Measurements from ENCODE around the gene GNB1L. TPM values are rescaled to one million over a fixed set of nuclear protein-coding genes. Genes with fewer than 3 reads are reported as not detected.

The GNB1L gene
- total RNA-seq, 1 donor from 2014 or later, result 7.8 TPM

GRCh38 chr22:19776433-19777031 lies 78.1 kb downstream of the GNB1L start:
- H3K9me3 ChIP-seq, result no peaks in the 10 kb centered on the region
- intact Hi-C loops (cut with DNase I), result no loop called here
- H3K4me3 ChIP-seq, result no peak overlapping the region
- H3K36me3 ChIP-seq, result no peaks in the 10 kb centered on the region
- no peak for DNase-seq
- no peak for TF ChIP-seq CTCF (IDR thresholded peaks at IDR 0.05)
- peak; percentile 49 for ATAC-seq
- peaks cover 19% of the 10 kb centered on the region for H3K27me3 ChIP-seq
- peaks cover 4% of the 10 kb centered on the region for H3K4me1 ChIP-seq
- H3K27ac ChIP-seq, result no peak overlapping the region

GRCh38 chr22:19775496-19776325 lies 79.0 kb downstream of the GNB1L start:
- Histone ChIP-seq H3K4me1 (peaks cover 4% of the 10 kb centered on the region), H3K36me3 (no peaks in the 10 kb centered on the region), H3K9me3 (no peaks in the 10 kb centered on the region), H3K27me3 (peaks cover 24% of the 10 kb centered on the region), H3K27ac (no peak overlapping the region), H3K4me3 (no peak overlapping the region)
- DNase-seq (no peak), ATAC-seq (no peak)
- TF ChIP-seq CTCF (IDR thresholded peaks at IDR 0.05), result no peak
- intact Hi-C loops (cut with DNase I), result no loop called here

GRCh38 chr22:19774628-19775027 lies 80.0 kb downstream of the GNB1L start:
- H3K27me3 ChIP-seq, result peaks cover 35% of the 10 kb centered on the region
- H3K27ac ChIP-seq, result no peak overlapping the region
- H3K4me1 ChIP-seq, result peaks cover 4% of the 10 kb centered on the region
- no peak for ATAC-seq
- DNase-seq, result no peak
- no peaks in the 10 kb centered on the region for H3K9me3 ChIP-seq
- no peak for TF ChIP-seq CTCF (IDR thresholded peaks at IDR 0.05)
- H3K36me3 ChIP-seq, result no peaks in the 10 kb centered on the region
- no peak overlapping the region for H3K4me3 ChIP-seq
- intact Hi-C loops (cut with DNase I), result no loop called here

GRCh38 chr22:19773470-19774040 lies 81.1 kb downstream of the GNB1L start:
- TF ChIP-seq CTCF (IDR thresholded peaks at IDR 0.05), result no peak
- Histone ChIP-seq H3K9me3 (no peaks in the 10 kb centered on the region), H3K36me3 (no peaks in the 10 kb centered on the region), H3K27ac (no peak overlapping the region), H3K27me3 (peaks cover 46% of the 10 kb centered on the region), H3K4me3 (no peak overlapping the region), H3K4me1 (peaks cover 4% of the 10 kb centered on the region)
- intact Hi-C loops (cut with DNase I), result no loop called here
- no peak for DNase-seq
- ATAC-seq, result no peak

GRCh38 chr22:19772673-19773469 lies 81.8 kb downstream of the GNB1L start:
- ATAC-seq (peak; percentile 45), DNase-seq (no peak)
- Histone ChIP-seq H3K27ac (no peak overlapping the region), H3K9me3 (no peaks in the 10 kb centered on the region), H3K27me3 (peaks cover 52% of the 10 kb centered on the region), H3K4me3 (no peak overlapping the region), H3K36me3 (no peaks in the 10 kb centered on the region), H3K4me1 (peaks cover 4% of the 10 kb centered on the region)
- intact Hi-C loops (cut with DNase I), result no loop called here
- no peak for TF ChIP-seq CTCF (IDR thresholded peaks at IDR 0.05)

Measured in upper lobe of right lung (tissue), 1 donor.